Fibroblast of pulmonary artery (primary cell): Measurements from ENCODE around the gene CPLX3.
A peak's percentile ranks its signal among the peaks of the same experiment; 100 is the strongest.

Source experiments
- DNase-seq: peaks from one replicate; pipeline ENCODE4 v3.0.0-alpha.2; 2010; ENCODE audit warnings: low read depth
- H3K4me3 ChIP-seq: replicated peaks from 2 replicates; pipeline ENCODE4 v1.5.1; 2011; ENCODE audit warnings: low read depth, mild to moderate bottlenecking, control low read depth, low read length, moderate library complexity
- TF ChIP-seq, protein P1 (sequence below): IDR thresholded peaks from 2 replicates; pipeline ENCODE4 v1.5.1; 2011; ENCODE audit warnings: mild to moderate bottlenecking, control low read depth, low read length, inconsistent platforms; ENCODE audit errors: missing control alignments

The CPLX3 gene

DNA sequence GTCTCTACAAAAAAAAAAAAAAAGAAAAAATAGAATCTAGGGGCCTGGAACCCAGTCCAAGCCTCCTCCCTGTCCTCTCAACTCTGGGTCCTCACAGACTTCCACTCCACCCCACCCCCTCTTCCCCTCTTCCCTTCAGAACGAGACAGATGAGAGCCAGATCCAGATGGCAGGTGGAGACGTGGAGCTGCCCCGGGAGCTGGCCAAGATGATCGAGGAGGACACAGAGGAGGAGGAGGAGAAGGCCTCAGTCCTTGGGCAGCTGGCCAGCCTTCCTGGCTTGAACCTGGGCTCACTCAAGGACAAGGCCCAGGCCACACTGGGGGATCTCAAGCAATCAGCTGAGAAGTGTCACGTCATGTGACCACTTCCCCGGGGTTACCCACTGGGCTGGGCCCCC lies 3.6 kb downstream of the CPLX3 start:
- TF ChIP-seq, protein P1, sequence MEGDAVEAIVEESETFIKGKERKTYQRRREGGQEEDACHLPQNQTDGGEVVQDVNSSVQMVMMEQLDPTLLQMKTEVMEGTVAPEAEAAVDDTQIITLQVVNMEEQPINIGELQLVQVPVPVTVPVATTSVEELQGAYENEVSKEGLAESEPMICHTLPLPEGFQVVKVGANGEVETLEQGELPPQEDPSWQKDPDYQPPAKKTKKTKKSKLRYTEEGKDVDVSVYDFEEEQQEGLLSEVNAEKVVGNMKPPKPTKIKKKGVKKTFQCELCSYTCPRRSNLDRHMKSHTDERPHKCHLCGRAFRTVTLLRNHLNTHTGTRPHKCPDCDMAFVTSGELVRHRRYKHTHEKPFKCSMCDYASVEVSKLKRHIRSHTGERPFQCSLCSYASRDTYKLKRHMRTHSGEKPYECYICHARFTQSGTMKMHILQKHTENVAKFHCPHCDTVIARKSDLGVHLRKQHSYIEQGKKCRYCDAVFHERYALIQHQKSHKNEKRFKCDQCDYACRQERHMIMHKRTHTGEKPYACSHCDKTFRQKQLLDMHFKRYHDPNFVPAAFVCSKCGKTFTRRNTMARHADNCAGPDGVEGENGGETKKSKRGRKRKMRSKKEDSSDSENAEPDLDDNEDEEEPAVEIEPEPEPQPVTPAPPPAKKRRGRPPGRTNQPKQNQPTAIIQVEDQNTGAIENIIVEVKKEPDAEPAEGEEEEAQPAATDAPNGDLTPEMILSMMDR = no peak
- DNase-seq = no peak
- H3K4me3 ChIP-seq = no peak overlapping the region

DNA sequence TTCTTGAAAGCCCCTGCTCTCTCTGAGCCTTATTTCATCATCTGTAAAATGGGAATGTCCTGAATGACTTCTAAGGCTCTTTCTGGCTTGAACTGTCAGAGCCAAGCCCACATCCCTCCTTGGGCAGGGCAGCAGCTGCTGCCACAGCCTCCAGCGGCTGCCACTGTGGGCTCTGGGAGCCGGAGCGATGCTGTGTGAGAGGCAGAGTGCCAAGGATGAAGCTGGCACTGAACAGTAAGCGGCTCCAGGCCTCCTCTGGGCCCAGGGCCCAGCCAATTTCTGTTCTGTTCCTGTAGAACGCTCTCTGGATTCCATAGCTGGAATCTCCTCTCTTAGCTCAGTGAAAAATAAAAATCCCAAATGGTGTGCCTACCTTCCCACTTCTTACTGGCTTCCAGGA lies 4.4 kb downstream of the CPLX3 start:
- TF ChIP-seq, protein P1 = no peak
- H3K4me3 ChIP-seq = no peak overlapping the region
- no peak for DNase-seq

- H3K4me3 ChIP-seq = no peak overlapping the region
- TF ChIP-seq, protein P1 = no peak
- no peak for DNase-seq
These were observed 5.5 kb downstream of the CPLX3 start for GRCh38 chr15:74831813-74832495.

DNA sequence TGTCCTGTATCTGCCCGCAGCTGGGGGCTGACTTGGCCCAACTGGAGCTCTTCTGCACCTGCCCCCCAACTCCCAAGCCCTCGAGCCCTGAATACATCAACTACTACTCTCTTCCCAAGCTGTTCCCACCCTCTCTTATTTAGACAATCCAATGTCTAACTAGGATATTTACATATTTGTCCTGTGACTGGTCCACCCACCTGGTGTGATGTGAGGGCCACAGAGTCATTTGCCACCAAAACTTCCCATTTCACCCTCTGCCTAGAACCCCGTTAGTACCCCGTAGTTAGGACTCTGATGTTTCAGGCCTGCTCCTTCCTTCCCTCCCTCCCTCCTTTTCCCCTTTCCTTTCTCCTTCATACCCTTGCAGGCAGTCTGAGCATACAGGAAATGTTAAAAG lies 6.4 kb downstream of the CPLX3 start:
- TF ChIP-seq, protein P1 = no peak
- DNase-seq = no peak
- H3K4me3 ChIP-seq = no peak overlapping the region

- TF ChIP-seq, protein P1 = no peak
- no peak overlapping the region for H3K4me3 ChIP-seq
- no peak for DNase-seq
These were observed 7.1 kb downstream of the CPLX3 start for GRCh38 chr15:74833376-74834107.

- TF ChIP-seq, protein P1 = peak; percentile 88
- no peak overlapping the region for H3K4me3 ChIP-seq
- DNase-seq = peak; percentile 57
These were observed 8.9 kb downstream of the CPLX3 start for GRCh38 chr15:74835312-74835823.
